GM21619 (cell line): ENCODE measurements around the gene TIAM2.

ENCODE experiments used
- ATAC-seq: cut with Tn5 transposase; IDR thresholded peaks from one replicate; pipeline ENCODE4 v1.9.1; 2021; ENCODE audit not compliant: unreplicated experiment

The TIAM2 gene

DNA sequence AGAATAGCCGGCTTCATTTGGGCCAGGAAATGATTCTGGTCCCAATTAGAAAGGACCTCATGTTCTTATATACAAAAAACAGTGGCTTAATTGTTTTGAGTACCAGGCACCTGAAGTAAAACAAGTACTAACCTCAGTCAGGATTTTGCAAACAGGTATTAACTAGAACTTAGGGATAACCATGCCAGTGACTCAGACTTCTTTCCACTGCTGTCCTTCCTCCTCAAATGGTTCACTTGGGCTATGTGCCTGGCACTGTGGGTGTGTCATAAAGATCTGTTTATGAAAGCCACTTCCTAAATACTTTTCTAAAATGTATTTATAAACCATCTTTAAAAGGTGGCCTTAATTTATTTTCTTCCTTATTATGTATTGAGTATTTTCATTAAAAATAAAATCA, 279.4 kb downstream of the TIAM2 start:
- ATAC-seq: no peak

DNA sequence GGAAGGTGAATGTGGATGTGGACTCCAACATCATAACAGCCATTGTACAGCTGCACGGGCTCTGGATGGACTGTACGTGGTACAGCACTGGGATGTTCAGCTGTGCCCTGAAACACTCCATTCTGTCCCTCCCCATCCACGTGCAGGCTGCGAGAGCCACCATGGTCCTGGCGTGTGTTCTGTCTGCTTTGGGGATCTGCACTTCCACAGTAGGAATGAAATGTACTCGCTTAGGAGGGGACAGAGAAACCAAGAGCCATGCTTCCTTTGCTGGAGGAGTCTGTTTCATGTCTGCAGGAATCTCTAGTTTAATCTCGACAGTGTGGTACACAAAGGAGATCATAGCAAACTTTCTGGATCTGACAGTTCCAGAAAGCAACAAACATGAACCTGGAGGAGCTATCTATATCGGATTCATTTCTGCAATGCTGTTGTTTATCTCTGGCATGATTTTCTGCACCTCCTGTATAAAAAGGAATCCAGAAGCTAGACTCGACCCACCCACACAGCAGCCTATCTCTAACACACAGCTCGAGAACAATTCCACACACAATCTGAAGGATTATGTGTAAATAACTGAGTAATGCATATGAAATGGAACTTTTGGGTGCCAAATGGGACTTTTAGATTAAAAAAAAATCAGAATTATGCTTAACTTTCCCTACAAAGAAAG, 280.8 kb downstream of the TIAM2 start:
- no peak for ATAC-seq

DNA sequence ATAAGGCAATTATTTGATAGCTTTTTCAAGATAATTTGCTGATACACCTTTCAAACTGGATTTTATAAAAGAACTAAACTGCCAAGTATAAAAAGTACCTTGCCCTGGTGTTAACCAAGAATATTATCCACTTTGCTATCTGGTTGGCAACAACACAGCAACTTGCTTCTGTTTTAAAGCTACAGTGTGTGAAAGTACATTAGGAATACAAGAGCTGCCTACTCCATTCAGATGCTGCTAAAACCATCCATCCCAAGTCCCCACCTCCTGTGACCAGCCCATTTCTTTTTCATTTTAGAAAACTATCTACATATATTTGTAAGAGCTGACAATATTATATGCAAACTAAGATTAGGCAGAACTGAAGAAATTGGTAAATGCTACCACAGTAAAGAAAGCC, 281.5 kb downstream of the TIAM2 start:
- no peak for ATAC-seq

DNA sequence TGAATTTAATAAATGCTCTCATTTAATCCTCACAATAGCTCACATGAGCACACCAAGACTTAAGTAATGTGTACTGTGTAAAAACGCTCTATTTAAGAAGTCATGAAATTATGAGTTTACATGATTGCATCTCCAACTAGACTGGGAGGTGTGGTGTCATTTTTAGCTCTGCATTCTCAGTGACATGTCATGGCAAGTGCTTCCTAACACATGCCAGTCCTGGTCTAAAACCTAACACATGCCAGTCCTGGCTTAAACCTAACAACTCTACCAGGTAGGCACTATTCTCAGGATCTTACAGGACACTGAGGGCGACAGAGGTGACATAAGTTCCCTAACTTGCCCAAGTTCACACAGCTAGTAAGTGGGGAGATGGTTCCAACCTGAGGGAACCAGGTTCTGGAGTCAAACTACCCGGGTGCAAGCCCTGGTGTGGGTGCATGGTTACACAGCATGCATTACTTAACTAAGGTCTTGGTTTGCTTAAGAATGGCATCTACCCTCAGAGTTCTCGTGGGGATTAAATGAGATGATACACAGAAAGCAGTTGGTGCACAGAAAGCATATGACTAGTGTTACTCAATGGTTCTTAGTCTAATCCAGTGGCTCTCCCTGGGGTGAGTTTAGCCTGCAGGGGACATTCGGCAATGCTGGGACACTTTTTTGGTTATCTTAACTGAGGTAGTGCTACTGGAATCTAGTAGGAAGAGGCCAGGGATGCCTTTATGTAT, 283.4 kb downstream of the TIAM2 start:
- ATAC-seq: no peak

DNA sequence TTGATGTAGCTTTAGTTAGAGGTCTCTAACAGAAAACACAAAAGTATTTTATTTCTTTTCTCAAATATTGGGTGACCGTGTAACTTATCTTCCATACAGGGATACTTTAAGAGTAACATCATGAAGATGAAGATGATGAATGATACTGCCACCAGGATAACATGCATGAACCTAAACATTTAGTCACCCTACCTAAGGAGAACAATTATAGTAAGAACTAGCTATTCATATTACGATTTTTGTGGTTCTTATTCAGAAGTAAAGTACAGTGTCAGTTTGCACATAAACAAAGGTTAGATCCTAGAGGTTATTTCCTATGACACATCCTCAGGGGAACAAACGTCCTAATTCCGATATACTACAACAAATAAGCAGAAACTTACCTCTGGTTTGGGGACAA, 289.7 kb downstream of the TIAM2 start:
- no peak for ATAC-seq

DNA sequence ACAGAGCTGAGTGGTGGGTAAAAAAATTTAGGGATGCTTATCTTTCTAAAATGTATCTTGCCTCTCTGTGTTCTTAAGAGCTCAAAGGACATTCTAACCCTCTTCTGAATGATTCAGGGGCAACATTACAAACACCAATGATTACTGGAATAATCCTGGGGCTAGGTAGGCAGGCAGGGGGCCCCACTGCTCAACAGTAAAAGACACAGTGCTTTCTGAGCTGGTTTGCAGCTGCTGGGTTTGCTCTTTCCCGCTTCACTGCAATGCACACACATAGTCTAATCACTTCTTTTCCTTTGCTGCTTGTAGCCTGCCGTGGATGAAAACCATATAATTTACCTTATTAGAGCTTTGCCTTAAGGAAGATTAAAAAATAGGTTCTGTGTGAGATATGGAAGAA, 292.6 kb downstream of the TIAM2 start:
- ATAC-seq: no peak

DNA sequence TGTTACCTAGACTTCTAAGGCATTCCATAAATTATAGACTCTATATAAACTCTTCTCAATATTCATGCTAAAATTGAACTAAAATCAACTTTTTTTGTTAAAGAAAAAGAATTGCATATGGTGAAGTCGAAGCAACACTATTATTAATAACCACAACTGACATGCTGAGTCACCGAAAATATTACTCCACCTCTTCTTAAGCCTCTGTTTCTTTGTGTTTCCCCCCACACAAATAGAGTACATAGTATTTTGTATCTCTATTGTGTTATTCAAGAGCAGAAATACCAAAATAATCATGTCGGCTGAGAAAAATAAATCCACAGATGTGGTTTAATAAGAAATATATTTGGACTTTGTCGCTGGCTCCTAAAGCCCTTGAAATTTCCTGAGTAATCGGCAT, 295.4 kb downstream of the TIAM2 start:
- ATAC-seq: no peak

DNA sequence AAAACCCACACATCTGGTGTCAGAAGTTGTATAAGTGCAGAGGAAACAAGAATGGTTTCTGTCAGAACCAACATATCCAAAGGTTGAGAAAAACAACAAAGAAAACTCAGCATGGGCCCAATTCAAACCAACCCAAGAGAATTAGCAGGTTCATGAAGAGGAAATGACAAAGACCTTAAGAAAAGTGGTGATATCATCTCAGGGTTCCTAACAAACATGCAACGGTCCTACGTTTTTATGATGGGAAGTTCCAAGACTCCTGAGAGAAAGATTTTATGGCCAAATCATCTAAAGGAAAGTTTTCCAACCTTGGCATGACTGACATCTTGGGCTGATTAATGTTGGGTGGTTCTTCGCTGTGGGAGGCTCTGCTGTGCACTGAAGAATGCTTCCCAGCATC, 296.2 kb downstream of the TIAM2 start:
- no peak for ATAC-seq

DNA sequence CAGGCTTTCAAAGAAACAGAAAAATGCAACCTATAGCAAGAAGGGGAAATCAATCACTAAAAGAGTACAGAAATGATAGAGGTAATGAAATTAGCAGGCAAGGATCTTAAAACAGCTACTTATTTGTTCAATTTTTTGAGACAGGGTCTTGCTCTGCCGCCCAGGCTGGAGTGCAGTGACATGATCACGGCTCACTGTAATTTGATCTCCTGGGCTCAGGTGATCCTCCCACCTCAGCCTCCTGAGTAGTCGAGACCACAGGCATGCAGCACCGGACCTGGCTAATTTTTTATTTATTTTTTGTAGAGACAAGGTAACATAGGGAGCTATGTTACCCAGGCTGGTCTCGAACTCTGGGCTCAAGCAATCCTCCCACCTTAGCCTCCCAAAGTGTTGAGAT, 297.6 kb downstream of the TIAM2 start:
- ATAC-seq: no peak

DNA sequence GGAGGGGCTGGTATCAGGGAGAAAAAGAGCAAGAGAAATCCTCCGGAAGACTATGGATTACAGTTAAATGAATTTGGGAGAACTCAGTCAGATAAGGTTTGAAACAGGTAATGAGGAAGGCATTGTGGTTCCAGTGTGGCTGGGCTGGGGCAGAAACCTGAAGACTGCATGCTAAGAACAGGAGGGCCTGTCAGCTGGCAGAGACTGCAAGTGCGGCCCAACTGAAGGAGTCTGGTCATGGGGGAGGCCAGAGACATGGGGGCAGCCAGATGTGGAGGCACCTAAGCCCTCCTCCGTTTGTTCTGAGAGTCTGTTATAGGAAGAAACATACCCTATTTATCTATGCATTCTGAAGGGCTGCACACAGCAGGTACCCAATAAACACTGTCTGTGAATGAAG, 302.6 kb downstream of the TIAM2 start:
- no peak for ATAC-seq

DNA sequence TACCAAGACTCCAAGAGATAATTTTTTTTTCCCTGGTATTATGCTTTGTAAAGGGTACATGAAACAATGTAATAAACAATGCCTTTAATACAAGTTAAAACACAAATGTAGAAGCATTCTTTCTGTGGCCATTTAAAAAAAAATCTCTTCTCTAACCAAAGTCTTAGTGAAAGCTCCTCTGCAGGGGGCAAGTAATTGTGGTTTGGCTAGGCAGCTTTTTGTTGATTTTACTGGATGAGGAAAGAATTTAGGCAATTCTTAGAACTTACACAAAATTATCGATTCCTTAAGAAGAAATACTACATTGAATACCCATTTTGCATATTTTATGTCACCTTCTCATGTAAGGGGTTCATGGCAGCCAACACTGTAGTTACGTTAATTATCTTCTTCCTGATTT, 306.8 kb downstream of the TIAM2 start:
- no peak for ATAC-seq

DNA sequence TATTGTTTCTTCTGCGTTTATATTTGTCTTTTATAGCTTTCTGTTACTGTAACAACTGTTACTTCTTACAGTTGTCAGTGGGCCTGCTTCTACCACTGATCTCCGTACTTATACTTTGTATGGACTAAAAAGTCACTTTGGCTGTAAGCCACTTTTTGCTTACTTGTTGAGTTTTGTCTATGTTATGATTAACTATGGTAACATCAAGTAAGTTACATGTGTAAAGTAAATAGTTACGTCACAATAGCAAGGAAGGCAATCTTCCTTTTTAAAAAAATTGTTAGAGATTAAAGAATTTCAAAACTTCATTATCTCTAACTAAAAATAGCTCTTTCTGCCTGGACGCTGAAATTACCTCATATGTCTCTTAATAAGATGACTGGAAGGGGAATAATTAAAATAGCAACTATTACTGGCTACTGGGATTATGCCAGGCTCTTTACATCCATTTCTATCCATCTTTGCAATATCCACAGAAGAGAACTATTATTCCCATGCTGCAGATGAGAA, 308.3 kb downstream of the TIAM2 start:
- no peak for ATAC-seq

DNA sequence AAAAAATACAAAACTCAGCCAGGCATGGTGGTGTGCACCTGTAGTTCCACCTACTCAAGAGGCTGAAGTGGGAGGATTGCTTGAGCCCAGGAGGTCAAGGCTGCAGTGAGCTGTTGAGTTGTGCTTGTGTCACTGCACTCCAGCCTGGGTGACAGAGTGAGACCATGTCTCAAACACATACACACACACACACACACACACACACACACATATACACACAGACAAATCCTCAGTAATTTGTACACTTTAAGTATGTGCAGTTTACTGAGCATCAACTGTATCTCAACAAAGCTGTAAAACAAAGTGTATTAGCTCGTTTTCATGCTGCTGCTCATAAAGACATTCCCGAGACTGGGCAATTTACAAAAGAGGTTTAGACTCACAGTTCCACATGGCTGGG, 311.8 kb downstream of the TIAM2 start:
- ATAC-seq: no peak
